HG03103 (cell line): ENCODE measurements around the gene PDE4D.

Source experiments
- ATAC-seq: cut with Tn5 transposase; IDR thresholded peaks from one replicate; pipeline ENCODE4 v1.9.1; 2021; ENCODE audit warnings: low read depth; ENCODE audit not compliant: unreplicated experiment

The PDE4D gene

DNA sequence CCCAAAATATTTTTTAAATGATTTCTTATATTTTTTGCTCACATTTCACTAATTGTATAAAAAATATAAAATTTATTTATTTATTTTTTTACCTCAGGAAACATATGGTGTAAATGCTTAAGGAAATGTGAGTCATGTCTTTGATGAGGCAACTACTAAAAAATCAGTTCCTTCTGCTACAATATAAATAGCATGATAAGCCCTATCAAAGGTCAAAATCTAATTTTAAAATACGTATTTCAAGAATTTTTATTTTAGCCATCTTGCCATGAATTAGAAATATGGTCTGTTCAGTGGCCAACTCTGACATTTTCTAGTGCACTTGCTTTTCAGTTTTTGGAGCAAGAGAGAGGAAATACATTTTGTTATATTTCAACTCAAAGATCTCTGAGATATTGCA is 50.5 kb downstream of the PDE4D start:
- no peak for ATAC-seq

DNA sequence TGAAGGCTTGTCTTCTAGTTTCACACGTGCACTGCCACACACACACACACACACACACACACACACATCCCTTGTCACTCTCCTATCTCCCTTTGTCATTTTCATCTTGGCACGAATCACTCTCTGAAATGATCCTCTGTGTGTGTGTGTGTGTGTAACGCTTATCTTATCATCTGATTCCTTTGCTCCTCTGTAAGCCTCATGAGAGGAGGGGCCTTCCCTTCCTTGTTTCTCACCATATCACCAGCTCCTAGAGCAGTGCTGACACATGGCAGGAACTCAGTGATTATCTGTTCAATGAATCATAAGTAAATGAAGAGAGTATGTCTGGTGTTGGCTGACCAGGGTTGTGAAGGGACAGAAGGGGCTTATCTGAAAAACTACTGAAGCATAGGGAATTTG is 53.3 kb downstream of the PDE4D start:
- no peak for ATAC-seq

DNA sequence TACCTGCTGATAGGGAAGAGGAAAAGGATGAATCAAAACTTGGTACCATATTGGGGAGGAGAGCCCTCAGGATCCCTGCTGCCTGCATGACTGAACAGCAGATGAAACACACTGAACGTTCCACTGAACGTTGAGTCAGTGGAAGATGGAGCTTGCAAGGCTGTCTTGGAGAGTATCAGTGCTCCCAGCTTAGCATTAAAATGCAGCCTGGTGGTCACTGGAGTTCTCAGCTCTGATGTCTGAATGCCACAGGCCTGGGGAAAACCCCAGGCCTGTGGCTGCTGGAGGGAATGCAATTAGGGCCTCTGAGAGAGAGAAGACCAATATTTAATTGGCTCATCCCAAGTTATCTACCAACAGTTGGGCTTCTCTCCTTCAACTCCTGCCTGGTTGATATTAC is 54.5 kb downstream of the PDE4D start:
- no peak for ATAC-seq

GRCh38 chr5:59838067-59838466 is 55.5 kb downstream of the PDE4D start:
- ATAC-seq = no peak

GRCh38 chr5:59837071-59837470 is 56.5 kb downstream of the PDE4D start:
- no peak for ATAC-seq

GRCh38 chr5:59835800-59836199 is 57.7 kb downstream of the PDE4D start:
- ATAC-seq = no peak

- no peak for ATAC-seq
Measured at GRCh38 chr5:59833448-59833847, 60.1 kb downstream of the PDE4D start.

- no peak for ATAC-seq
Measured at GRCh38 chr5:59832577-59833301, 60.8 kb downstream of the PDE4D start.

DNA sequence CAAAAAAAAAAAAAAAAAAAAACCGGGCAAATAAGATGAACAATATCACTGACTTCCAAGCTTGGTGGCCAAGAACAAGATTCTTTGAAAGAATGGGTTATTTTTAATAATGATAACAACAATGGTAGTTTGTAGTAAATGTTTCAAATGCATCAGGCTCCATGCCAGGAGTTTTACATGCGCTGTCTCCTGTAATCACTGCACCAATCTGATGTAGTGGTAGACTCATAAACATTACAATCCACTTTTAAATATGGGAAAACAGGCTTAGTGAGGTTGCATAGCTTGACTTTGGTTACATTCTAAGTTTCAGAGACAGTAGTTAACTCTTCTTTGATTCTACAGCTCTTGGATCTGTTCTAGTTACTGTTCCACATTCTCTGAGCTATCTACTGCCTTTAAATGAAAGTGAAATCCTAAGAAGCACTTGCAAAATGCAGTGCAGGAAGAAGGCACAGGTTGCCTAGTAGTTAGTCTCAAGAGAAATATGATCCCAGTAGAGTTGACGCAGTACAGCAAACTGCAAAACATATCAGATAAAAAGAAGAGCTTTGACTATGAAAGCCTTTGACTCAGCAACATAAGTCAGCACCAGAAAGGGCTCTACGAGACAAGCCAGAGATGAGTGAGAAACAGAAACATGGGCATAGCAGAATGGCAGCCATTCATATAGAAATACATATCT is 62.1 kb downstream of the PDE4D start:
- ATAC-seq = no peak

GRCh38 chr5:59830536-59831200 is 62.9 kb downstream of the PDE4D start:
- no peak for ATAC-seq

GRCh38 chr5:59829922-59830321 is 63.6 kb downstream of the PDE4D start:
- ATAC-seq = no peak

DNA sequence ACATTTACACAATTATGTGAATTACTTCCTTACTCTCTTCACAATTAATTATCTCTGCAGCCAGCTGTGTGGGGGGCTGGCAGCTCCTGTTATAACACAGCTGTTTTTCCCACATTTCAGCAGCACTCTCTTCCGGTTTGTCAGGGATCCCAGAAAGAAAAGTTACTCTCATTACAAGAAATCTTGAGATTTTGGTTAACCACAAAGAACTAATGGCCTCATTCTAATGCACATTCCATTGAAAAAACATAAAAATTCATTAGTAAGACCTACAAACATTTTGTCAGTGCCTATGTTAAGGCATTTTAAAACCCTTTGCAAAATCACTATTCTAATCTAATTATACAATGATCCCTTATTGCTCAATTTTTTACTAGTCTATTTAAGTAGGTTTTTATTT is 64.1 kb downstream of the PDE4D start:
- no peak for ATAC-seq

GRCh38 chr5:59828623-59829022 is 64.9 kb downstream of the PDE4D start:
- ATAC-seq = no peak

DNA sequence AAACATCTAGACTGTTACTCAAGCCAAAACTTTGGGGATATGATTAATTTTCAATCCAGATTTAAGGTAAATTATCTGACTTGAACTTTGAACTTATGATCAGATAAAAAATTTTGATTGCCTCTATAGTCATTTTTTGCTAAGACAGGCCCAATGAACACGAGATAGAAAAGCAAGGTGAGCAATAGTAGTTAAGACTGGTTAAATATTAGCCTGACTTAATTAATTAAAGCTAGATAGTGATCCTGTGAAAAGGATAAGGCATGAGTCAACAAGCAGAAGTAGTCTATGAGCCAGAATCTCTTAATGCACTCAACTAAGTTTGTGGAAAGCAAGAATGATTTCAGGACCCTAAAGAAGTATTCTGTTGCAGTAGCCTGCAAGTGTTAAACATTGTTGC is 66.5 kb downstream of the PDE4D start:
- ATAC-seq = no peak

DNA sequence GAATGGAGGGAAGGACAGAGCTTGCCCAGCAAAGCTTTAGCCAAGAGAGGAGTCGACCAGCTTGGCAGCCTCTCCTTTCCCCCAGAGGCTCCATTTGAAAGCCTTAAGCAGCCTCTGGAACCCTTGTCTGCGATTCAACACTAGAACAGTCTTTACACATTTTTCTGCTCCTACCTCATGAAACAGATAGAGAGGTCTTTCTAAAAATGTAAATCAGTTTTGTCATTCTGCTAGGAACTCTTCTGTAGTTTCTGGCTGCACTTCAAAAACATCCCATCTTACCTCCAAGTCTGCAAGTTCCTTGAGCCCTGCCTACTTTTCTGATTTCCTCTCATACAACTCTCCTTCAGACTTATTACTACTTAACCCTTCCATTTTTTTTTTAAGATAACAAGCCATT is 70.1 kb downstream of the PDE4D start:
- ATAC-seq = no peak

DNA sequence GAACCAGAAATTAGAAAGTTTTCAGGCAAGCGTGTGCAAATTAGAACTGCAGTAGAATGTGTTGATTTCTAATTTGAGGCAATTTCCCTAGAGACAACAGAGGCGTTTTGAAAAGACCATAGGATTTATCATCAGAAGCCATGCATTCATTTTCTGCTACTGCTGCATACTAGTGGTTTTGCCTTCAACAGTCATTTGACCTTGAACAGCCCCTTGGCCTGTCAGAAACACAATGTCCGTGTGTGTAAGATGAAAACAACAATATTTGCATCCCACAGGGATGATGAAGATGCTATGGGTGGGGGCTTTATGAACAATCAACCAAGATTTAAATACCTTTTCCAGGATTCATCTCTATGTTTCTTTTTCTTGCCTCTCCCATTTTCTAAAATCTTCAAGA is 73.7 kb downstream of the PDE4D start:
- no peak for ATAC-seq

DNA sequence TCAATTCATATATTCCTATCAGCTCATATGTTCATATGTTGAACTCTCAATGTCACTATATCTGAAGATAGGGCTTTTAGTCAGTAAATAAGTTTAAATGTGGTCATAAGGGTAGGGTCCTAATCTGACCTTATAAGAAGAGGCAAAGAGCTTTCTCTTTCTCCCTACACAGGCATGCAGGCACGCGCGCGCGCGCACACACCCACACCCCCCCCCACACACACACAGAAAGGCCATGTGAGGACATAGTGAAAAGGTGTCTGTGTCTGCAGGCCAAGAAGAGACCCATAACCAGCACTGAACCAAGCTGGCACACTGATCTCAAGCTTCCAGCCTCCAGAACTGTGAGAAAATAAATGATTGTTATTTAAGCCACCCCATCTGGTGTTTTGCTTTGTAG is 76.0 kb downstream of the PDE4D start:
- ATAC-seq = no peak

- ATAC-seq = no peak
Measured at GRCh38 chr5:59816654-59817300, 76.7 kb downstream of the PDE4D start.

DNA sequence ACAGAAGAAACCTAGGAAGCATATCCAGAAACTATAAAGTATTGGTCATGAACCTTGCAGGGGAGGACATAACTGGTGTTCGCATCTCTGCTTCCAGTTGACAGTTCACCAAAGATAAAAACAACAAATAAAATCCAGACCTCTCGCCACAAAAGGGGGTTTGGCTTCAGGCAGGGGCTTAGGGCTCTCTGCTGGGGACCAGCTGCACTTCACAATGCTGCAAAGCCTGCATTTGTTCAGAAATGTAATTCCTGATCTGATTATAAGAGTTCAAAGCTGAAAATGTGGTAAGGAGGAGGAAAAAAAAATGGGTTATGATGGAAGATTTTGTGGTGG is 79.0 kb downstream of the PDE4D start:
- no peak for ATAC-seq

GRCh38 chr5:59813761-59814536 is 79.6 kb downstream of the PDE4D start:
- ATAC-seq = peak; percentile 53

DNA sequence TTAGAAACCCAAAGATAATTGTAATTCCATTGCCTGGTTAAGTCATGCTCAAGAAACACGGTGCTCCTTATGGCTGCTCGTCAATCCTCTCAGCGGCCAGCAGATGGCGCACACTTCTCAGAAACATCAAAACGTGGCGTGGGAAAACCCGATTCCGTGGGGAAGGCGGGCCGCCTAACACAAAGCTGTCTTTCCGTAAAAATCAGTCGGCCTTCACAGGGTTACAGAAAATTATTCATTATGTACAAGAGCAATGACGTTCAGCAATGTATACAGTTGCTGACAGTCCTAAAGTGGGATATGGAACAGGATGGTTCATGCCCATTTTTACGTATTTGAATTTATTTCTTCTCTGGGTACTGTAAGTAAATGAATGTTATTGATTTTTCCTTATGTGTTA is 83.5 kb downstream of the PDE4D start:
- ATAC-seq = no peak
